SKM-1 treated with dmso at 0.1 percent for 144 hours (cell line): Measurements from ENCODE around the gene SPATA4.

Source experiments
- DNase-seq: peaks from one replicate; lab custom pipeline; 2025; ENCODE audit not compliant: unreplicated experiment; lab: John Stamatoyannopoulos, UW

Gene SPATA4

GRCh38 chr4:176195184-176195978 is at the start of gene SPATA4:
Gene SPATA4 (minus strand): TSS chr4:176195585. CDS start chr4:176195562, 23 bp downstream.
- DNase-seq: peak; percentile 90

GRCh38 chr4:176242764-176243347 is 47.5 kb upstream of the SPATA4 start:
- no peak for DNase-seq

- DNase-seq: no peak
These were observed 46.3 kb upstream of the SPATA4 start for GRCh38 chr4:176241703-176242102.

GRCh38 chr4:176238826-176239225 is 43.4 kb upstream of the SPATA4 start:
- DNase-seq: no peak

GRCh38 chr4:176238157-176238610 is 42.8 kb upstream of the SPATA4 start:
- DNase-seq: no peak

GRCh38 chr4:176236946-176237345 is 41.6 kb upstream of the SPATA4 start:
- no peak for DNase-seq

- DNase-seq: no peak
These were observed 35.5 kb upstream of the SPATA4 start for GRCh38 chr4:176230836-176231235.

- DNase-seq: no peak
These were observed 34.3 kb upstream of the SPATA4 start for GRCh38 chr4:176229645-176230044.

DNA sequence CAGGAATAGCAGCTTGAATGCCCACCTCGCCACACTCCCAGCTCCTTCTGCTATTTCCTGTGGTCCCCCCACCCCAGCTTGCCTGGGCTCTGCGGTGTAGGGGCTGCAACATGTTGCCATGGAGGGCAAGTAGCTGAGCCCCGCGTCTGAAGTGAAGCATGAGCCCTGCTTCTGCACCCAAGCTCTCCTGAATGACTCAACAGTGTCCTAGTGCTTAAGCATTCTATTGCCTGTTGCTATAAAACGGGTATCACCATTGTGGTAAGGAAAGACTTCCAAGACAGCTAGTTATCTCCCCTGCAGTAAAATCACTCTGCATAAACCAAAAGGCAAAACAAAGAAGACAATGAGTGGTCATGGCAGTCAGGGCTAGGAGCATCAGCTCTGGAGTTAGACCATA is 31.4 kb upstream of the SPATA4 start:
- DNase-seq: no peak

DNA sequence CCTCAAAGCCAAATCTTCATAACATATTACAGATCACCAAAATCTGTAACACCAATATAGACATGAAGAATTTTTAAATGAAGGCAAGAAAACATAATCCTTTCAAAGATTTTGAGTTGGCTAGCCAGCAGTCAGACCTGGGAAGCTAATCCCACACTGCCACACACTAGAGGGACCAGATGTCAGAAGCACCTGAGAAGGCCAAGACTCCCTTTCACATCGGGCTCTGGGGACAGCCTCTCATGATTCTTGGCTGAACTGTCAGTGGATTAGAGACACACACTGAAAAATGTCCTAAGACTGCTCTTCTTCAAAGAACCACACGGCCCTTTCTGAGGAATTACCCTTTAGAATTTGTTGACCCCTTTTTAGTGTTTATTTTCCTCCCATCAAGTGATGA is 28.2 kb upstream of the SPATA4 start:
- DNase-seq: no peak

DNA sequence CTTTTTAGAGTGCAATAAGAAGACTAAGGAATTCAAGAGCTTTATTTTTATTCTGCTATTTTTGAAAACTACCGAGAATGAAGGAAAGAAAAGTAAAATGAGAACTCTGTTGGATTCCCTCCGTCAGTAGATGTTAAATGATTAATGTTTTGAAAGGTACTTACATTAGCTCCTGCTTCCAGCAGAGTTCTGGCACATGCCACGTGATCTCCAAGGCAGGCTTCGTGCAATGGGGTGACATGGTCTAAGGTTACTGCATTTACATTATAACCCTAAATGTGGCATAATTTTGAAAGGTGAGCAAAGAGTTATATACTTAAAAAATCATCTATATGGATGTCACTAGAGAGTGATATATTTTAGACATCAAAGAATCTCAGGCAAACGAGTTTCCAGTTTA is 26.8 kb upstream of the SPATA4 start:
- no peak for DNase-seq

GRCh38 chr4:176217510-176217909 is 22.1 kb upstream of the SPATA4 start:
- DNase-seq: no peak

DNA sequence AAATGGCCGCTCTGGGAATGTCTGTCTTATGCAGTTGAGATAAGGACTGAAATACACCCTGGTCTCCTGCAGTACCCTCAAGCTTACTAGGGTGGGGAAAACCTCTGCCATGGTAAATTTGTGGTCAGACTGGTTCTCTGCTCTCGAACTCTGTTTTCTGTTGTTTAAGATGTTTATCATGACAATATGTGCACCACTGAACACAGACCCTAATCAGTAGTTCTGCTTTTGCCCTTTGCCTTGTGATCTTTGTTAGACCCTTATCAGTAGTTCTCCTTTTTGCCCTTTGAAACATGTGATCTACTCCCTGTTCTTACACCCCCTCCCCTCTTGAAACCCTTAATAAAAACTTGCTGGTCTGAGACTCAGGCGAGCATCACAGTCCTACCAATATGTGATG is 17.0 kb upstream of the SPATA4 start:
- DNase-seq: peak; percentile 19

DNA sequence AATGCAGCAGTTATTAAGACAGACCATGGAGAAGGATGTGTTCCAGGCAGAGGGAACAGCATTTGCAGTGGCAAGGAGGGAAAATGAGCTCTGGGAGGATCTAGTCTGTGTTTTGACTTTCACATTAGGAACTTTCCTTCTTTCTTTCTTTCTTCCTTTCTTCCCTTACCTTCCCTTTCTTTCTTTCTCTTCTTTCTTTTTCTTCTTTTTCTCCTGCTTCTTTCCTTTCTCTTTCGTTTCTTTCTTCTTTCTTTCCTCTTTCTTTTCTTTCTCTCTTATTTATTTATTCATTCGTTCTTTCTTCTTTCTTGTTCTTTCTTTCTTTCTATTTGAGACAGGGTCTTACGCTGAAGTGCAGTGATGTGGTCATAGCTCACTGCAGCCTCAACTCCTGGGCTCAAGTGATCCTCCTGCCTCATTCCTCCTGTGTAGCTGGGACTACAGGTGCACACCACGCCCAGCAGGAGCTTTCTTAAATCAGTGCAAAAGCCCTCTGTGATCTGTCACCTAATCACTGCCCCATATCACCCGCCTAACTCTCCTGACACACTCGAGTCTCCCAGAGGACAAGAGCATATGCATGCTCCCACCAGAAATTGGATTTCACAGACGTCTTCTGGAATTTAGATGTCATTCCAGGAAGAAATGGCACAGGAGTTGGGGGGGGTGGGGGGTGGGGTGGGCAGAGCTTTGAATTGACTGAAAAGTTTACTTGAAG is 15.4 kb upstream of the SPATA4 start:
- no peak for DNase-seq

DNA sequence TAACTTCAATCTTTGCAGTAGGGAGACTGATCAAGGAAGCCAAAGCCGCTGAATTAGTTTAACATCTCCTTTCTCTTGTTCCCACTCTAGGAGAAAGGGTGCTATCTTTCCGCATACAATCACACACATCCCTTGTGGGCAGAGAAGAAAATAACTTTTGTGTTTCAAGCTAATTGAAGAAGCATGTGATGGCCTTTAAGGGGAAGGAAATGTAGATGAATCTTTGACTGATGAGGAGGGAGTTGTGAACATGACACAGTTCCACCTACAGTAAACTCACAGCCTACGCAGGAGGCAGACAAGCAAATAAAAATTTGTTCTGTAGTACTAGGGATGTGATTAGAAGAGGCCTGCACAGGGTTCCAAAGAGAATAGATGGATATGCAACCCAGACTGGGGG is 14.7 kb upstream of the SPATA4 start:
- peak; percentile 40 for DNase-seq

- DNase-seq: no peak
These were observed 14.2 kb upstream of the SPATA4 start for GRCh38 chr4:176209535-176209934.

GRCh38 chr4:176207839-176208238 is 12.5 kb upstream of the SPATA4 start:
- no peak for DNase-seq

DNA sequence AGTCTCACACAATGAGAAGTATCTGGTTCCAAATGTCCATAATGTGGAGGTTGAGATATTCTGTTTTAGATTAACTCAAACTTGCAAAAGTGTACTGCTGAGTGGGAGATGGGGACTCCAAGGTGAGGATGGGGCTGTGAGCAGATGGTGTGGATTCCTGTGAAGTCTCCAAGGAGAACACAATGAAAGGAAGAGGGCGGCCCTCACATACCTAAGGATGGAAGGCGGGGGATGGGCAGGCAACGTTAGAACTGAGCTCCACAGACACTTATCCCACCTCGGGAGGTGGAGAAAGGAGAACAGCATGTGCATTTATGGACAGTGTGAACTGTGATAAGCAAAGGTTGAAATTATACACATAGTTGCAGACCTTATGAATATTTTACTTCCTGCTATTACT is 9.9 kb upstream of the SPATA4 start:
- DNase-seq: no peak

DNA sequence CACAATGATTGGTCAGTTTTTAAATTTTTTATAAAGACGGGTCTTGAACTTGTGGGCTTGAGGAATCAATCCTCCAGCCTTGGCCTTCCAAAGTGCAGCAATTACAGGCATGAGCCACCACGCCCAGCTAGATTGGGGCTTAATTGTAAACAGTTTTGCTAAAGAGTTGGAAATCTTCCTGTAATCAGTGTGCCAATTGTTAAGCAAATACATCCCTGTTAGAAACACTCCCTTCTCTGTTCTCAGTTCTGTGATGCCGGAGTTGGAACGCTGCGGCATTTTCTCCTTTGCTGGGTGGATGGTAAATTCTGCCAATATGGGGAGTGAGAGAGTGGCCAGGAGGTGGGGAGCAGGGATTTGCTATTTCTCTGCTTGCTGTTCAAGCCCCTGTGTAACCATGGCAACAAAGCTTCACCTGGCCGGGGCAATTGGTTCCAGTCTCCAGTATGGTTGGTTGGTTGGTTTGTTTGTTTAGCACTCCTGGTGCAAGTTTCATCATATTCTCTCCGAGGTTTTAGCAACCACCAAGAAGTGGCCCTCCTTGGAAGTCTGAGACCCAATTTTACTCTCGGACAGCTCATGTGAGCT is 3.0 kb upstream of the SPATA4 start:
- no peak for DNase-seq

- no peak for DNase-seq
These were observed 1.4 kb downstream of the SPATA4 start for GRCh38 chr4:176193938-176194337.

GRCh38 chr4:176193126-176193525 is 2.3 kb downstream of the SPATA4 start:
- no peak for DNase-seq

GRCh38 chr4:176191974-176192373 is 3.4 kb downstream of the SPATA4 start:
- no peak for DNase-seq
